Fibroblast of lung (primary cell): Measurements from ENCODE around the gene IARS2. TPM values are rescaled to one million over a fixed set of nuclear protein-coding genes. Genes with fewer than 3 reads are reported as not detected.

Source experiments
- DNase-seq, 2 donors: peaks; one replicate each; pipeline versions ENCODE4 v3.0.0 to v3.0.0-alpha.2; 2010; ENCODE audit warnings: low read depth in 2 of 2
- H2AFZ ChIP-seq: 2 replicates; pipeline ENCODE4 v1.5.1; 2012; ENCODE audit warnings: low read length, control low read depth, inconsistent platforms
- H3K27ac ChIP-seq: 2 replicates; pipeline ENCODE4 v1.5.1; 2011; ENCODE audit warnings: low read length, control low read depth; ENCODE audit not compliant: insufficient read depth
- H3K27me3 ChIP-seq: 2 replicates; pipeline ENCODE4 v1.5.1; 2011; ENCODE audit warnings: mild to moderate bottlenecking, low read length; ENCODE audit not compliant: control insufficient read depth, insufficient read depth
- H3K36me3 ChIP-seq: 2 replicates; pipeline ENCODE4 v1.5.1; 2011; ENCODE audit warnings: low read length; ENCODE audit not compliant: control insufficient read depth, insufficient read depth
- H3K4me1 ChIP-seq: 2 replicates; pipeline ENCODE4 v1.5.1; 2011; ENCODE audit warnings: low read length; ENCODE audit not compliant: control insufficient read depth, insufficient read depth; ENCODE audit errors: extremely low read depth
- H3K4me2 ChIP-seq: 2 replicates; pipeline ENCODE4 v1.5.1; 2011; ENCODE audit warnings: low read length, control low read depth; ENCODE audit not compliant: insufficient read depth; ENCODE audit errors: extremely low read depth
- H3K4me3 ChIP-seq, 4 experiments: fragments of 200-600 bp in 1 of 4; sonication (generic) in 1 of 4; replicated peaks in 1 of 4; 2 replicates each; pipeline ENCODE4 v1.5.1; 2011 to 2016; ENCODE audit warnings: low read length in 4 of 4, low read depth in 3 of 4, mild to moderate bottlenecking in 3 of 4, control low read depth in 2 of 4, inconsistent platforms in 1 of 4, mixed read lengths in 1 of 4; ENCODE audit not compliant: insufficient read depth in 1 of 4; ENCODE audit errors: control extremely low read depth in 1 of 4
- H3K79me2 ChIP-seq: 2 replicates; pipeline ENCODE4 v1.5.1; 2012; ENCODE audit warnings: mild to moderate bottlenecking, low read length, inconsistent platforms; ENCODE audit not compliant: control insufficient read depth, insufficient read depth
- H3K9ac ChIP-seq: 2 replicates; pipeline ENCODE4 v1.5.1; 2011; ENCODE audit warnings: mild to moderate bottlenecking, low read length, control low read depth; ENCODE audit not compliant: insufficient read depth
- H3K9me3 ChIP-seq: 2 replicates; pipeline ENCODE4 v1.5.1; 2012; ENCODE audit warnings: low read depth, low read length; ENCODE audit not compliant: control insufficient read depth, insufficient read depth
- H4K20me1 ChIP-seq: 2 replicates; pipeline ENCODE4 v1.5.1; 2011; ENCODE audit warnings: low read length; ENCODE audit not compliant: control insufficient read depth, insufficient read depth; ENCODE audit errors: extremely low read depth
- EZH2 ChIP-seq: IDR thresholded peaks from 2 replicates; pipeline ENCODE4 v1.5.1; 2012; ENCODE audit warnings: low read length, control low read depth, mild to moderate bottlenecking; ENCODE audit errors: missing control alignments
- polyA plus RNA-seq, 2 donors: library from polyadenylated mRNA; depleted of rRNA in 1 of 2; stranded (reverse) in 1 of 2; unstranded in 1 of 2; fragments of >200 nt; gene quantifications; 2 replicates each; pipeline ENCODE4 v1.2.1, GENCODE V29; 2011 to 2012; ENCODE audit warnings: missing spikeins in 1 of 2
- total RNA-seq: library from RNA; depleted of rRNA; stranded (reverse); fragments of >200 nt; gene quantifications from 2 replicates; pipeline ENCODE4 v1.2.1, GENCODE V29; 2014
- TF ChIP-seq, protein P1 (sequence below), 2 donors: IDR thresholded peaks in 1 of 2; conservative IDR thresholded peaks in 1 of 2; 1 replicate in 1 of 2; 2 replicates in 1 of 2; pipeline ENCODE4 v1.5.1; 2011 to 2012; ENCODE audit warnings: low read length in 2 of 2, control low read depth in 1 of 2, inconsistent platforms in 1 of 2, low read depth in 1 of 2, mild to moderate bottlenecking in 1 of 2

Gene IARS2
- total and polyA plus RNA-seq, 2 donors (not counting 1 experiment from before 2014, with no cell fraction given) = 34.1 to 99.1 TPM

DNA sequence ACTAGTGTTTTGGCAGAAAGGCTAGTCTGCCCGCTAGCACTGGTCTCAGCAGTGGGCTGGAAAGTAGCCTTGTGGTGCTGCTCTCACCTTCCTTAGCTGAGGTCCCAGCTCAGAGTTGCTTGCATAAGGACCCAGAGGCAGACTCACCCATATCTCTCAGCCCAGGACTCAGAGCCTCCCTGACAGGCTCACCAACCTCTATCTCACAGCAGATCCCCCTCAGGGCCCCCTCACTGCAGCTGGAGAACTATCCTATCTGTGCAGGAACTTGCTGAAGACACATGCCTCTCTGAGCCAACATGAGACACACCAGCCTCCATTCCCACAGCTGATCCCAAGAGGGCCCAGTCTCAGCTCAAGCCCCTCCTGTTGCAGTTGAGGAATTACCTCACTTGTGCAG is 82.6 kb downstream of the IARS2 start:
- H3K4me1 ChIP-seq = no peaks in the 10 kb centered on the region
- no peaks in the 10 kb centered on the region for H4K20me1 ChIP-seq
- peaks cover 2% of the 10 kb centered on the region for H3K36me3 ChIP-seq
- TF ChIP-seq EZH2 = no peak
- TF ChIP-seq, protein P1, sequence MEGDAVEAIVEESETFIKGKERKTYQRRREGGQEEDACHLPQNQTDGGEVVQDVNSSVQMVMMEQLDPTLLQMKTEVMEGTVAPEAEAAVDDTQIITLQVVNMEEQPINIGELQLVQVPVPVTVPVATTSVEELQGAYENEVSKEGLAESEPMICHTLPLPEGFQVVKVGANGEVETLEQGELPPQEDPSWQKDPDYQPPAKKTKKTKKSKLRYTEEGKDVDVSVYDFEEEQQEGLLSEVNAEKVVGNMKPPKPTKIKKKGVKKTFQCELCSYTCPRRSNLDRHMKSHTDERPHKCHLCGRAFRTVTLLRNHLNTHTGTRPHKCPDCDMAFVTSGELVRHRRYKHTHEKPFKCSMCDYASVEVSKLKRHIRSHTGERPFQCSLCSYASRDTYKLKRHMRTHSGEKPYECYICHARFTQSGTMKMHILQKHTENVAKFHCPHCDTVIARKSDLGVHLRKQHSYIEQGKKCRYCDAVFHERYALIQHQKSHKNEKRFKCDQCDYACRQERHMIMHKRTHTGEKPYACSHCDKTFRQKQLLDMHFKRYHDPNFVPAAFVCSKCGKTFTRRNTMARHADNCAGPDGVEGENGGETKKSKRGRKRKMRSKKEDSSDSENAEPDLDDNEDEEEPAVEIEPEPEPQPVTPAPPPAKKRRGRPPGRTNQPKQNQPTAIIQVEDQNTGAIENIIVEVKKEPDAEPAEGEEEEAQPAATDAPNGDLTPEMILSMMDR (conservative IDR thresholded peaks at IDR 0.05 in 1 of 2, IDR thresholded peaks at IDR 0.05 in 1 of 2; ENCODE audit: low read depth in 1 of 2, low read length in 2 of 2) = no peak
- H3K27me3 ChIP-seq = no peaks in the 10 kb centered on the region
- H3K9me3 ChIP-seq = no peaks in the 10 kb centered on the region
- H3K27ac ChIP-seq = no peak overlapping the region
- no peak overlapping the region for H3K4me3 ChIP-seq
- no peak overlapping the region for H3K9ac ChIP-seq
- H3K79me2 ChIP-seq = no peaks in the 10 kb centered on the region
- no peak overlapping the region for H3K4me2 ChIP-seq
- no peak overlapping the region for H2AFZ ChIP-seq
- no peak for DNase-seq

DNA sequence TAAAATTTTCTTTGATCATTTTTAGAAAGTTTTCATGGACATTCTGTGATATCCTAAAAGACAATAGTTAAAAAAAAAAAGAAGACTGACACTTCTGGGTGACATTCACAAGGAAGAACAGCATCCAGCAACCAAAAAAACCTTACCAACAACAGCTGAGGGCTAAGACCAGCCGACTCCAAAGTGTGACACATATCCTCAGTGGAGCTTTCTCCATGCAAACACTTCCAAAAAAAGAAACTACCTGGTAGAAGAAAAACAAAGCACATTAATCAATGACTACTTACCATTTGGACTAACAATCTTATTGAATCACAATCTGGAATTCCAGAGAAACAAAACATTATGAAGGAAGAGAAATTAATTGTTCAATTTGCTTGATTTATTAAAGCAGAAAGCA is 88.2 kb downstream of the IARS2 start:
- H3K27ac ChIP-seq = no peak overlapping the region
- no peak overlapping the region for H2AFZ ChIP-seq
- H3K9me3 ChIP-seq = no peaks in the 10 kb centered on the region
- H4K20me1 ChIP-seq = no peaks in the 10 kb centered on the region
- no peaks in the 10 kb centered on the region for H3K27me3 ChIP-seq
- no peak for TF ChIP-seq EZH2
- TF ChIP-seq, protein P1 (conservative IDR thresholded peaks at IDR 0.05 in 1 of 2, IDR thresholded peaks at IDR 0.05 in 1 of 2; ENCODE audit: low read depth in 1 of 2, low read length in 2 of 2) = no peak
- H3K4me1 ChIP-seq = no peaks in the 10 kb centered on the region
- no peak overlapping the region for H3K9ac ChIP-seq
- H3K36me3 ChIP-seq = no peaks in the 10 kb centered on the region
- no peak overlapping the region for H3K4me2 ChIP-seq
- H3K4me3 ChIP-seq = no peak overlapping the region
- H3K79me2 ChIP-seq = no peaks in the 10 kb centered on the region
- no peak for DNase-seq

GRCh38 chr1:220182656-220183055 is 88.7 kb downstream of the IARS2 start:
- Histone ChIP-seq H4K20me1 (no peaks in the 10 kb centered on the region), H3K9ac (no peak overlapping the region), H3K79me2 (no peaks in the 10 kb centered on the region), H3K27ac (no peak overlapping the region), H3K4me1 (no peaks in the 10 kb centered on the region), H3K27me3 (no peaks in the 10 kb centered on the region), H2AFZ (no peak overlapping the region), H3K9me3 (no peaks in the 10 kb centered on the region), H3K4me2 (no peak overlapping the region), H3K4me3 (no peak overlapping the region), H3K36me3 (no peaks in the 10 kb centered on the region)
- DNase-seq = peak in 1 of 2 donors; percentile 20
- TF ChIP-seq, protein P1 (conservative IDR thresholded peaks at IDR 0.05 in 1 of 2, IDR thresholded peaks at IDR 0.05 in 1 of 2; ENCODE audit: low read depth in 1 of 2, low read length in 2 of 2) = no peak
- no peak for TF ChIP-seq EZH2
